Hepatocyte (in vitro differentiated cells): ENCODE results near the gene TERB2.
"Not testable (repeated sequence)": the region's sequence is repeated elsewhere in the genome, so short reads cannot be mapped to it uniquely, and the experiment has no call there.

Experiments
- EZH2 ChIP-seq: fragments of 200-600 bp; sonication (generic); IDR thresholded peaks from 2 replicates; pipeline ENCODE4 v1.6.1; 2016; ENCODE audit warnings: antibody characterized with exemption, mild to moderate bottlenecking, borderline replicate concordance
- EZH2phosphoT487 ChIP-seq: fragments of 200-600 bp; sonication (generic); IDR thresholded peaks from one replicate; pipeline ENCODE4 v1.6.1; 2018; ENCODE audit warnings: antibody characterized with exemption, mild to moderate bottlenecking, low read depth, moderate library complexity; ENCODE audit not compliant: unreplicated experiment, severe bottlenecking
- TF ChIP-seq, protein P1 (sequence below): fragments of 200-600 bp; sonication (generic); IDR thresholded peaks from 2 replicates; pipeline ENCODE4 v1.5.1; 2016; ENCODE audit warnings: antibody characterized with exemption, mild to moderate bottlenecking; ENCODE audit not compliant: poor library complexity

DNA sequence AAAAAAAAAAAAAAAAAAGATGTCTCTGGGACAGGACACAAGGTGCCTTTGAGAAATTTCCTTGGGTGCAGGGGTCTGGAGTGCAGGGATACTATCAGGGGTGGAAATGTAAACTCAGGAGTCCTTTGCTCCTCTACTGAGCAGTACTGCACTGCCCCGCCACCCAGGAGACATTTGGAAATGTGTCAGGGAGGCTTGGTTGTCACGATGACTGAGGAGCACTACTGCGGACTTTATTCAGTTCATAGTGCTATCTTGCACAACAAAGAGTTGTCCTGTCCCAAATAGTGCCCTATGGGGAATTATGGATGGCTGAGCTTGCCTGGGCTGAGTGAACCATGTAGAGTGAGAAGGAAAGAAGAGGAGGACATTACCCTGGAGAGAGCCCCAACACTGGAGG is 69.1 kb downstream of the TERB2 start:
- TF ChIP-seq, protein P1, sequence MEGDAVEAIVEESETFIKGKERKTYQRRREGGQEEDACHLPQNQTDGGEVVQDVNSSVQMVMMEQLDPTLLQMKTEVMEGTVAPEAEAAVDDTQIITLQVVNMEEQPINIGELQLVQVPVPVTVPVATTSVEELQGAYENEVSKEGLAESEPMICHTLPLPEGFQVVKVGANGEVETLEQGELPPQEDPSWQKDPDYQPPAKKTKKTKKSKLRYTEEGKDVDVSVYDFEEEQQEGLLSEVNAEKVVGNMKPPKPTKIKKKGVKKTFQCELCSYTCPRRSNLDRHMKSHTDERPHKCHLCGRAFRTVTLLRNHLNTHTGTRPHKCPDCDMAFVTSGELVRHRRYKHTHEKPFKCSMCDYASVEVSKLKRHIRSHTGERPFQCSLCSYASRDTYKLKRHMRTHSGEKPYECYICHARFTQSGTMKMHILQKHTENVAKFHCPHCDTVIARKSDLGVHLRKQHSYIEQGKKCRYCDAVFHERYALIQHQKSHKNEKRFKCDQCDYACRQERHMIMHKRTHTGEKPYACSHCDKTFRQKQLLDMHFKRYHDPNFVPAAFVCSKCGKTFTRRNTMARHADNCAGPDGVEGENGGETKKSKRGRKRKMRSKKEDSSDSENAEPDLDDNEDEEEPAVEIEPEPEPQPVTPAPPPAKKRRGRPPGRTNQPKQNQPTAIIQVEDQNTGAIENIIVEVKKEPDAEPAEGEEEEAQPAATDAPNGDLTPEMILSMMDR = not testable (repeated sequence)
- TF ChIP-seq EZH2phosphoT487, EZH2: not testable (repeated sequence)
